HepG2 (cell line): ENCODE data around the gene MMUT. TPM values are rescaled to one million over a fixed set of nuclear protein-coding genes. Genes with fewer than 3 reads are reported as not detected.

Experiments
- ATAC-seq: fragments of 200-7000 bp; cut with Tn5 transposase; 3 replicates; pipeline ENCODE4 v1.9.1; 2020; ENCODE audit warnings: mild to moderate bottlenecking, moderate library complexity
- BruUV-seq: library from RNA; stranded (reverse); fragments of 400-500 nt; replicated peaks from 2 replicates; lab custom pipeline; 2021; lab: Mats Ljungman, UMichigan
- CTCF ChIA-PET: fragments of 300-600 bp; formaldehyde crosslinking; extraction: SDS; loops from one replicate; lab custom pipeline; 2021; ENCODE audit warnings: low total read pairs, inconsistent platforms, low intra/inter-chr PET ratio; lab: Yijun Ruan, JAX
- POLR2A ChIA-PET: fragments of 350-600 bp; sonication (Branson Sonifier 250); formaldehyde crosslinking; loops from one replicate; lab custom pipeline; 2020; ENCODE audit warnings: antibody characterized with exemption, inconsistent platforms; lab: Yijun Ruan, JAX
- DNase-seq: peaks from one replicate; pipeline ENCODE4 v3.0.0-alpha.2; 2015; ENCODE audit warnings: low spot score
- FAIRE-seq: peaks from 3 replicates; lab custom pipeline; 2011; peaks lifted over from hg19 to GRCh38; lab: Jason Lieb, UNC
- H2AFZ ChIP-seq: one replicate; pipeline ENCODE4 v1.6.1; 2011; ENCODE audit warnings: low read length, inconsistent platforms
- H3K27ac ChIP-seq: fragments of 300-600 bp; 3 replicates; pipeline ENCODE4 v1.8.0; 2011; ENCODE audit warnings: mixed run types, mild to moderate bottlenecking, mixed read lengths, low read length, inconsistent platforms; ENCODE audit not compliant: insufficient read depth; ENCODE audit errors: extremely low read length
- H3K27me3 ChIP-seq, 2 experiments: fragments of 200-600 bp in 1 of 2; 2 replicates in 1 of 2; 3 replicates in 1 of 2; pipeline versions ENCODE4 v1.6.0 to v1.8.0; 2011; ENCODE audit warnings: low read length in 2 of 2, mild to moderate bottlenecking in 2 of 2, moderate library complexity in 2 of 2, inconsistent platforms in 1 of 2; ENCODE audit not compliant: insufficient read depth in 2 of 2, control insufficient read depth in 1 of 2
- H3K36me3 ChIP-seq, 2 experiments: fragments of 200-600 bp in 1 of 2; replicated peaks in 1 of 2; 2 replicates in 1 of 2; 3 replicates in 1 of 2; pipeline versions ENCODE4 v1.5.1 to v1.8.0; 2011; ENCODE audit warnings: low read length in 2 of 2, inconsistent platforms in 1 of 2; ENCODE audit not compliant: insufficient read depth in 2 of 2, control insufficient read depth in 1 of 2
- H3K4me1 ChIP-seq: 2 replicates; pipeline ENCODE4 v1.5.1; 2012; ENCODE audit warnings: low read length, inconsistent platforms; ENCODE audit not compliant: insufficient read depth
- H3K4me2 ChIP-seq: 2 replicates; pipeline ENCODE4 v1.6.0; 2011; ENCODE audit warnings: low read depth, low read length, inconsistent platforms
- H3K4me3 ChIP-seq, 3 experiments: fragments of 200-600 bp in 1 of 3; sonication (generic), shearing (Covaris generic) in 1 of 3; replicated peaks in 1 of 3; 2 replicates each; pipeline ENCODE4 v1.5.1; 2011 to 2016; ENCODE audit warnings: low read length in 3 of 3, inconsistent platforms in 2 of 3, low read depth in 2 of 3, mild to moderate bottlenecking in 2 of 3, control low read depth in 1 of 3, mixed read lengths in 1 of 3; ENCODE audit not compliant: insufficient read depth in 1 of 3
- H3K79me2 ChIP-seq: one replicate; pipeline ENCODE4 v1.6.1; 2011; ENCODE audit warnings: low read length, inconsistent platforms; ENCODE audit not compliant: insufficient read depth
- H3K9ac ChIP-seq: 2 replicates; pipeline ENCODE4 v1.6.0; 2011; ENCODE audit warnings: mild to moderate bottlenecking, low read depth, low read length, inconsistent platforms; ENCODE audit not compliant: insufficient read depth
- H3K9me3 ChIP-seq: 2 replicates; pipeline ENCODE4 v1.5.1; 2012; ENCODE audit warnings: mild to moderate bottlenecking, low read length
- H4K20me1 ChIP-seq: 2 replicates; pipeline ENCODE4 v1.6.0; 2011; ENCODE audit warnings: inconsistent platforms, mild to moderate bottlenecking, low read length, moderate library complexity; ENCODE audit not compliant: insufficient read depth
- DPF2 ChIP-seq: sonication (generic); formaldehyde crosslinking; IDR thresholded peaks from 2 replicates; pipeline ENCODE4 v1.4.0; 2020; ENCODE audit warnings: mild to moderate bottlenecking, low read depth, missing genetic modification reagents, borderline replicate concordance
- NRL ChIP-seq: sonication (generic); formaldehyde crosslinking; IDR thresholded peaks from 2 replicates; pipeline ENCODE4 v1.5.0; 2020; ENCODE audit warnings: missing genetic modification reagents, mild to moderate bottlenecking, moderate library complexity, borderline replicate concordance
- YY1 ChIP-seq: IDR thresholded peaks from 2 replicates; pipeline ENCODE4 v1.6.1; 2011; ENCODE audit warnings: low read length, low read depth, moderate library complexity, mild to moderate bottlenecking; ENCODE audit not compliant: insufficient read depth, insufficient replicate concordance
- ZNF230 ChIP-seq: sonication (generic); formaldehyde crosslinking; IDR thresholded peaks from 2 replicates; pipeline ENCODE4 v1.4.0; 2020; ENCODE audit warnings: mild to moderate bottlenecking, missing genetic modification reagents
- ZNF263 ChIP-seq: sonication (generic); formaldehyde crosslinking; IDR thresholded peaks from 2 replicates; pipeline ENCODE4 v1.4.0; 2020; ENCODE audit warnings: missing genetic modification reagents
- ZNF280B ChIP-seq: sonication (generic); formaldehyde crosslinking; IDR thresholded peaks from 2 replicates; pipeline ENCODE4 v1.5.0; 2020; ENCODE audit warnings: missing genetic modification reagents, mild to moderate bottlenecking, borderline replicate concordance
- ZNF317 ChIP-seq: sonication (generic); formaldehyde crosslinking; IDR thresholded peaks from 2 replicates; pipeline ENCODE4 v1.5.0; 2020; ENCODE audit warnings: mild to moderate bottlenecking, missing genetic modification reagents
- ZNF430 ChIP-seq: sonication (generic); formaldehyde crosslinking; IDR thresholded peaks from 2 replicates; pipeline ENCODE4 v1.9.0; 2021; ENCODE audit warnings: mild to moderate bottlenecking, missing genetic modification reagents
- WGBS: methylation state at CpG from one replicate; pipeline ENCODE4 v1.1.6; 2017; ENCODE audit warnings: low lambda C conversion rate; 5-methylcytosine and 5-hydroxymethylcytosine counted together
- in situ Hi-C: cut with HindIII; loops from 2 replicates; pipeline ENCODE4 v1.10.0; 2017; ENCODE audit warnings: low pct_unique_long_range_greater_than_20kb; ENCODE audit not compliant: extremely low pct_ligation_motif_present
- intact Hi-C: fragments of 100-400 bp; cut with micrococcal nuclease; formaldehyde crosslinking; loops from one replicate; pipeline ENCODE4 v1.10.0; 2022; ENCODE audit not compliant: unreplicated experiment
- polyA plus RNA-seq, 8 experiments: library from polyadenylated mRNA; depleted of rRNA in 3 of 8; stranded (reverse) in 7 of 8; unstranded in 1 of 8; fragments of >200 nt; fragmentation: Illumina TruSeq in 4 of 8; extraction: Trizol in 4 of 8; gene quantifications; 2 replicates each; pipeline versions ENCODE4 v1.2.1 to v1.2.3, GENCODE V29; 2011 to 2016; ENCODE audit warnings: low read depth in 4 of 8, missing spikeins in 1 of 8, mixed read lengths in 1 of 8; ENCODE audit not compliant: insufficient read depth in 1 of 8
- total RNA-seq, 5 experiments: library from RNA; depleted of rRNA; stranded (reverse); fragments of >200 nt; fragmentation: Illumina TruSeq; extraction: Trizol; gene quantifications; 2 replicates each; pipeline ENCODE4 v1.2.3, GENCODE V29; 2016; ENCODE audit warnings: low read depth in 1 of 5
- TF ChIP-seq, protein P1 (sequence below): sonication (generic); formaldehyde crosslinking; IDR thresholded peaks from 2 replicates; pipeline ENCODE4 v1.5.0; 2020; ENCODE audit warnings: missing genetic modification reagents
- TF ChIP-seq, protein P2 (sequence below): sonication (generic); formaldehyde crosslinking; IDR thresholded peaks from 2 replicates; pipeline ENCODE4 v1.5.0; 2020; ENCODE audit warnings: mild to moderate bottlenecking, missing genetic modification reagents, moderate library complexity

The MMUT gene
- total and polyA plus RNA-seq, 2 of the 13 experiments (the other 11 are each of a cell fraction or from before 2014, with no cell fraction given) = 16.1 to 20.5 TPM

GRCh38 chr6:49454787-49455709, 8.0 kb downstream of the MMUT start (continued):
- TF ChIP-seq, protein P1, sequence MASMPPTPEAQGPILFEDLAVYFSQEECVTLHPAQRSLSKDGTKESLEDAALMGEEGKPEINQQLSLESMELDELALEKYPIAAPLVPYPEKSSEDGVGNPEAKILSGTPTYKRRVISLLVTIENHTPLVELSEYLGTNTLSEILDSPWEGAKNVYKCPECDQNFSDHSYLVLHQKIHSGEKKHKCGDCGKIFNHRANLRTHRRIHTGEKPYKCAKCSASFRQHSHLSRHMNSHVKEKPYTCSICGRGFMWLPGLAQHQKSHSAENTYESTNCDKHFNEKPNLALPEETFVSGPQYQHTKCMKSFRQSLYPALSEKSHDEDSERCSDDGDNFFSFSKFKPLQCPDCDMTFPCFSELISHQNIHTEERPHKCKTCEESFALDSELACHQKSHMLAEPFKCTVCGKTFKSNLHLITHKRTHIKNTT (CRISPR knock-in tag) = no peak
- TF ChIP-seq ZNF263 (no peak), YY1 (no peak), NRL (CRISPR knock-in tag) (no peak), ZNF317 (no peak), ZNF430 (CRISPR knock-in tag) (no peak), DPF2 (CRISPR knock-in tag) (no peak), ZNF280B (no peak)
- TF ChIP-seq, all 625 proteins: peak for 0

GRCh38 chr6:49453221-49453620, 9.8 kb downstream of the MMUT start:
- Histone ChIP-seq H3K9ac (no peak overlapping the region), H3K27me3 (no peaks in the 10 kb centered on the region), H2AFZ (no peak overlapping the region), H4K20me1 (no peaks in the 10 kb centered on the region), H3K4me2 (no peak overlapping the region), H3K9me3 (no peaks in the 10 kb centered on the region), H3K4me1 (no peaks in the 10 kb centered on the region), H3K79me2 (no peaks in the 10 kb centered on the region), H3K4me3 (no peak overlapping the region), H3K27ac (no peak overlapping the region), H3K36me3 (peaks cover 4 to 35% of the 10 kb centered on the region in 2 experiments)
- DNase-seq (peak; percentile 6), ATAC-seq (peak; percentile 60; the same call in 2 of the 3 replicates), FAIRE-seq (no peak)
- POLR2A ChIA-PET = no interaction called here
- CTCF ChIA-PET = interaction anchor here (0.6 to 2.3 kb wide), 4 partner anchors 17 to 396 kb away, joined by 3 to 11 read pairs (median 6); no protein-coding TSS in a partner anchor
- BruUV-seq = no TSS peak
- 94% methylated on average over 2 of the region's 2 CpGs for WGBS
- intact Hi-C loops (loop anchor here (1.0 to 2.0 kb wide), 2 partner anchors 70 to 154 kb away; no protein-coding TSS in a partner anchor), in situ Hi-C loops (no loop called here)
- TF ChIP-seq, protein P2, sequence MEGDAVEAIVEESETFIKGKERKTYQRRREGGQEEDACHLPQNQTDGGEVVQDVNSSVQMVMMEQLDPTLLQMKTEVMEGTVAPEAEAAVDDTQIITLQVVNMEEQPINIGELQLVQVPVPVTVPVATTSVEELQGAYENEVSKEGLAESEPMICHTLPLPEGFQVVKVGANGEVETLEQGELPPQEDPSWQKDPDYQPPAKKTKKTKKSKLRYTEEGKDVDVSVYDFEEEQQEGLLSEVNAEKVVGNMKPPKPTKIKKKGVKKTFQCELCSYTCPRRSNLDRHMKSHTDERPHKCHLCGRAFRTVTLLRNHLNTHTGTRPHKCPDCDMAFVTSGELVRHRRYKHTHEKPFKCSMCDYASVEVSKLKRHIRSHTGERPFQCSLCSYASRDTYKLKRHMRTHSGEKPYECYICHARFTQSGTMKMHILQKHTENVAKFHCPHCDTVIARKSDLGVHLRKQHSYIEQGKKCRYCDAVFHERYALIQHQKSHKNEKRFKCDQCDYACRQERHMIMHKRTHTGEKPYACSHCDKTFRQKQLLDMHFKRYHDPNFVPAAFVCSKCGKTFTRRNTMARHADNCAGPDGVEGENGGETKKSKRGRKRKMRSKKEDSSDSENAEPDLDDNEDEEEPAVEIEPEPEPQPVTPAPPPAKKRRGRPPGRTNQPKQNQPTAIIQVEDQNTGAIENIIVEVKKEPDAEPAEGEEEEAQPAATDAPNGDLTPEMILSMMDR (CRISPR knock-in tag) = peak; percentile 21; the same call in 1 of the 2 replicates
- TF ChIP-seq ZNF230 (CRISPR knock-in tag) = no peak
